GM13976 (cell line): Measurements from ENCODE around the gene COASY.

ENCODE experiments used
- DNase-seq: peaks from one replicate; pipeline ENCODE4 v3.0.0; 2012; ENCODE audit warnings: low spot score
- in situ Hi-C: fragments of 300-500 bp; cut with MboI; formaldehyde crosslinking; loops from one replicate; pipeline ENCODE4 v1.12.0; 2022; ENCODE audit warnings: low sequenced_read_pairs, mixed read lengths, inconsistent platforms; ENCODE audit not compliant: unreplicated experiment
- TF ChIP-seq, protein P1 (sequence below): IDR thresholded peaks from 2 replicates; pipeline ENCODE4 v1.5.1; 2012; ENCODE audit warnings: borderline replicate concordance, mild to moderate bottlenecking; ENCODE audit not compliant: insufficient read depth; ENCODE audit errors: extremely low read depth, missing control alignments, control extremely low read depth

The COASY gene

DNA sequence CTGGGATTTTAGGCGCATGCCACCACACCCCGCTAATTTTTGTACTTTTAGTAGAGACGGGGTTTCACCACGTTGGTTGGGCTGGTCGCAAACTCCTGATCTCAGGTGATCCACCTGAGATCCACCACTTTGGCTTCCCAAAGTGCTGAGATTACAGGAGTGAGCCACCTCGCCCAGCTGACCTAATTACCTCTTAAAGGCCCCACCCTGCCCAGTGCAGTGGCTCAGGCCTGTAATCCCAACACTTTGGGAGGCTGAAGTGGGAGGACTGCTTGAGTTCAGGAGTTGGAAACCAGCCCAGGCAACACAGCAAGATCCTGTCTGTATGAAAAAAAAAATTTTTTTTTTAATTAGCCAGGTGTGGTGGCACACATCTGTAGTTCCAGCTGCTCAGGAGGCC lies 2.9 kb upstream of the COASY start:
- in situ Hi-C loops, result no loop called here
- DNase-seq, result no peak
- TF ChIP-seq, protein P1, sequence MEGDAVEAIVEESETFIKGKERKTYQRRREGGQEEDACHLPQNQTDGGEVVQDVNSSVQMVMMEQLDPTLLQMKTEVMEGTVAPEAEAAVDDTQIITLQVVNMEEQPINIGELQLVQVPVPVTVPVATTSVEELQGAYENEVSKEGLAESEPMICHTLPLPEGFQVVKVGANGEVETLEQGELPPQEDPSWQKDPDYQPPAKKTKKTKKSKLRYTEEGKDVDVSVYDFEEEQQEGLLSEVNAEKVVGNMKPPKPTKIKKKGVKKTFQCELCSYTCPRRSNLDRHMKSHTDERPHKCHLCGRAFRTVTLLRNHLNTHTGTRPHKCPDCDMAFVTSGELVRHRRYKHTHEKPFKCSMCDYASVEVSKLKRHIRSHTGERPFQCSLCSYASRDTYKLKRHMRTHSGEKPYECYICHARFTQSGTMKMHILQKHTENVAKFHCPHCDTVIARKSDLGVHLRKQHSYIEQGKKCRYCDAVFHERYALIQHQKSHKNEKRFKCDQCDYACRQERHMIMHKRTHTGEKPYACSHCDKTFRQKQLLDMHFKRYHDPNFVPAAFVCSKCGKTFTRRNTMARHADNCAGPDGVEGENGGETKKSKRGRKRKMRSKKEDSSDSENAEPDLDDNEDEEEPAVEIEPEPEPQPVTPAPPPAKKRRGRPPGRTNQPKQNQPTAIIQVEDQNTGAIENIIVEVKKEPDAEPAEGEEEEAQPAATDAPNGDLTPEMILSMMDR, result no peak

DNA sequence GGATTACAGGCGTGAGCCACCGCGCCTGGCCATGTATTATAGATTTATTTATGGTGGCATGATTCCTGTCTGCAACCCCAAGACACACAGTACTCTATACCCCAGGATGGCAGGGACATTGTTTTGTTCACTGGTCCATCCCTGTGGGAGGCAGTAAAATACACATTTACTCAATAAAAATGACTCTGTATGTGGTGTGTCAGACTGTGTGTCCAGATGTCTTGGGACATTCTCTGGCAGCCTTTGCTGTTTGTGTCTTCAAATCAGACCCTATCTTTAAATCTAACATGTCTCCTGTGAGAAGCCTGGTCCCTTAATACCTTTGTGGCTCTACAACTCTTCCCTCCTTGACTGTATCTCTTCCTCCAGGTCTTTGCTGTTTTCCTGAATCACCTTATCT lies 1.7 kb upstream of the COASY start:
- DNase-seq, result no peak
- in situ Hi-C loops, result no loop called here
- TF ChIP-seq, protein P1, result no peak

- TF ChIP-seq, protein P1, result no peak
- in situ Hi-C loops, result no loop called here
- DNase-seq, result no peak
Measured at GRCh38 chr17:42562388-42563142, 617 bp downstream of the COASY start.

- in situ Hi-C loops, result no loop called here
- TF ChIP-seq, protein P1, result no peak
- no peak for DNase-seq
Measured at GRCh38 chr17:42563143-42563509, 1.2 kb downstream of the COASY start.

- in situ Hi-C loops, result no loop called here
- DNase-seq, result no peak
- TF ChIP-seq, protein P1, result no peak
Measured at GRCh38 chr17:42563543-42563942, 1.6 kb downstream of the COASY start.

- in situ Hi-C loops, result no loop called here
- TF ChIP-seq, protein P1, result no peak
- no peak for DNase-seq
Measured at GRCh38 chr17:42563950-42564349, 2.0 kb downstream of the COASY start.

- in situ Hi-C loops, result no loop called here
- TF ChIP-seq, protein P1, result no peak
- DNase-seq, result no peak
Measured at GRCh38 chr17:42564815-42565522, 3.0 kb downstream of the COASY start.
